Thyroid gland (tissue), 4 donors: ENCODE measurements around the gene TSPO2.

Experiments
- CTCF ChIP-seq, 6 experiments: fragments of 200-600 bp in 3 of 6; fragments of 450-650 bp in 3 of 6; sonication (generic) in 3 of 6; IDR thresholded peaks; one replicate each; pipeline ENCODE4 v1.5.1; 2016 to 2019; ENCODE audit warnings: antibody characterized with exemption in 6 of 6, mild to moderate bottlenecking in 2 of 6, inconsistent platforms in 1 of 6, moderate library complexity in 1 of 6
- POLR2A ChIP-seq, 2 donors: fragments of 450-650 bp; IDR thresholded peaks; one replicate each; pipeline ENCODE4 v1.6.1; 2017; ENCODE audit warnings: antibody characterized with exemption in 2 of 2, mild to moderate bottlenecking in 2 of 2, moderate library complexity in 1 of 2

GRCh38 chr6:41058783-41059181, 16.5 kb downstream of the TSPO2 start:
- TF ChIP-seq CTCF (IDR thresholded peaks at IDR 0.05) (no peak), POLR2A (IDR thresholded peaks at IDR 0.05) (no peak)
